ENCODE data around the gene NEMP1. TPM values are rescaled to one million over a fixed set of nuclear protein-coding genes. Genes with fewer than 3 reads are reported as not detected.

The NEMP1 gene
- total and polyA plus RNA-seq, 4 donors: 0.75 to 10.0 (median 6.7) TPM

GRCh38 chr12:57088354-57089270, 10.0 kb upstream of the NEMP1 start, which contains the start of gene NAB2:
Gene NAB2, plus strand, starts transcription at chr12:57089114. Its CDS starts 158 bp downstream, at chr12:57089272.
- Histone ChIP-seq H3K9me3 (ENCODE audit: control insufficient read depth, low read length) (no peaks in the 10 kb centered on the region), H3K4me1 (ENCODE audit: control insufficient read depth in 1 of 2, insufficient read depth in 2 of 2, low read length in 2 of 2) (peaks cover 0 to 6% of the 10 kb centered on the region in 2 donors), H3K27me3 (ENCODE audit: control insufficient read depth in 1 of 2, insufficient read depth in 2 of 2, low read length in 1 of 2) (no peaks in the 10 kb centered on the region), H3K27ac (ENCODE audit: low read depth in 1 of 2, low read length in 2 of 2) (peak within 1 kb of the TSS; percentile 94), H3K36me3 (ENCODE audit: control insufficient read depth in 1 of 2, insufficient read depth in 2 of 2, low read length in 1 of 2) (no peaks in the 10 kb centered on the region), H3K4me3 (ENCODE audit: low read length in 2 of 2) (peak within 1 kb of the TSS; percentile 73 to 92)
- DNase-seq (peak; percentile 98), ATAC-seq (ENCODE audit: low FRiP score) (peak; percentile 87)
- intact Hi-C loops (cut with DNase I): loop anchor here in 1 of 2 donors (1.0 to 5.0 kb wide), 2 partner anchors 23 to 401 kb away; partner anchors contain the start of genes PTGES3 and STAT6
- WGBS, 2 donors: 0 to 1% methylated on average over 59 to 91 of the region's 91 CpGs

- no peaks in the 10 kb centered on the region for H3K9me3 ChIP-seq (ENCODE audit: control insufficient read depth, low read length)
- 0% methylated on average over 32 to 37 of the region's 37 CpGs for WGBS, 2 donors
- H3K4me1 ChIP-seq (ENCODE audit: control insufficient read depth in 1 of 2, insufficient read depth in 2 of 2, low read length in 2 of 2): peaks cover 0 to 6% of the 10 kb centered on the region in 2 donors
- intact Hi-C loops (cut with DNase I): loop anchor here in 1 of 2 donors (5.0 kb wide), 1 partner anchor 401 kb away; the partner anchor contains the start of gene PTGES3
- peak; percentile 82 for ATAC-seq (ENCODE audit: low FRiP score)
- H3K4me3 ChIP-seq (ENCODE audit: low read length in 2 of 2): peak overlapping the region; percentile 37 to 75
- no peaks in the 10 kb centered on the region for H3K27me3 ChIP-seq (ENCODE audit: control insufficient read depth in 1 of 2, insufficient read depth in 2 of 2, low read length in 1 of 2)
- peak overlapping the region; percentile 94 for H3K27ac ChIP-seq (ENCODE audit: low read depth in 1 of 2, low read length in 2 of 2)
- no peaks in the 10 kb centered on the region for H3K36me3 ChIP-seq (ENCODE audit: control insufficient read depth in 1 of 2, insufficient read depth in 2 of 2, low read length in 1 of 2)
- peak; percentile 93 to 95 for DNase-seq
Observed at GRCh38 chr12:57087691-57088353, 9.2 kb upstream of the NEMP1 start.

GRCh38 chr12:57087010-57087690, 8.6 kb upstream of the NEMP1 start:
- H3K4me3 ChIP-seq (ENCODE audit: low read length in 2 of 2): peak overlapping the region; percentile 75 to 95
- H3K36me3 ChIP-seq (ENCODE audit: control insufficient read depth in 1 of 2, insufficient read depth in 2 of 2, low read length in 1 of 2): no peaks in the 10 kb centered on the region
- H3K4me1 ChIP-seq (ENCODE audit: control insufficient read depth in 1 of 2, insufficient read depth in 2 of 2, low read length in 2 of 2): peaks cover 0 to 5% of the 10 kb centered on the region in 2 donors
- peak overlapping the region; percentile 94 for H3K27ac ChIP-seq (ENCODE audit: low read depth in 1 of 2, low read length in 2 of 2)
- peak; percentile 96 to 99 for DNase-seq
- intact Hi-C loops (cut with DNase I): loop anchor here in 1 of 2 donors (5.0 kb wide), 1 partner anchor 400 kb away; the partner anchor contains the start of gene PTGES3
- no peaks in the 10 kb centered on the region for H3K9me3 ChIP-seq (ENCODE audit: control insufficient read depth, low read length)
- no peaks in the 10 kb centered on the region for H3K27me3 ChIP-seq (ENCODE audit: control insufficient read depth in 1 of 2, insufficient read depth in 2 of 2, low read length in 1 of 2)
- 0 to 1% methylated on average over 39 to 52 of the region's 52 CpGs for WGBS, 2 donors
- ATAC-seq (ENCODE audit: low FRiP score): peak; percentile 85

- ATAC-seq (ENCODE audit: low FRiP score) (no peak), DNase-seq (peak; percentile 74 to 89)
- 0% methylated on average over 14 of the region's 14 CpGs for WGBS, 2 donors
- intact Hi-C loops (cut with DNase I): loop anchor here in 1 of 2 donors (5.0 kb wide), 1 partner anchor 399 kb away; the partner anchor contains the start of gene PTGES3
- peaks cover 0 to 3% of the 10 kb centered on the region in 2 donors for H3K4me1 ChIP-seq (ENCODE audit: control insufficient read depth in 1 of 2, insufficient read depth in 2 of 2, low read length in 2 of 2)
- H3K36me3 ChIP-seq (ENCODE audit: control insufficient read depth in 1 of 2, insufficient read depth in 2 of 2, low read length in 1 of 2): no peaks in the 10 kb centered on the region
- H3K4me3 ChIP-seq (ENCODE audit: low read length in 2 of 2): peak overlapping the region; percentile 75 to 95
- peak overlapping the region; percentile 92 to 94 for H3K27ac ChIP-seq (ENCODE audit: low read depth in 1 of 2, low read length in 2 of 2)
- no peaks in the 10 kb centered on the region for H3K9me3 ChIP-seq (ENCODE audit: control insufficient read depth, low read length)
- H3K27me3 ChIP-seq (ENCODE audit: control insufficient read depth in 1 of 2, insufficient read depth in 2 of 2, low read length in 1 of 2): no peaks in the 10 kb centered on the region
Observed at GRCh38 chr12:57086493-57087009, 8.0 kb upstream of the NEMP1 start.

- DNase-seq (peak; percentile 71 to 79), ATAC-seq (ENCODE audit: low FRiP score) (no peak)
- Histone ChIP-seq H3K36me3 (ENCODE audit: control insufficient read depth in 1 of 2, insufficient read depth in 2 of 2, low read length in 1 of 2) (no peaks in the 10 kb centered on the region), H3K4me1 (ENCODE audit: control insufficient read depth in 1 of 2, insufficient read depth in 2 of 2, low read length in 2 of 2) (no peaks in the 10 kb centered on the region), H3K27me3 (ENCODE audit: control insufficient read depth in 1 of 2, insufficient read depth in 2 of 2, low read length in 1 of 2) (no peaks in the 10 kb centered on the region), H3K4me3 (ENCODE audit: low read length in 2 of 2) (no peak overlapping the region), H3K9me3 (ENCODE audit: control insufficient read depth, low read length) (no peaks in the 10 kb centered on the region), H3K27ac (ENCODE audit: low read depth in 1 of 2, low read length in 2 of 2) (peak overlapping the region; percentile 7 to 74)
- intact Hi-C loops (cut with DNase I): loop anchor here in 1 of 2 donors (5.0 kb wide), 1 partner anchor 399 kb away; the partner anchor contains the start of gene PTGES3
- 8% methylated on average over 12 of the region's 12 CpGs for WGBS, 2 donors
Observed at GRCh38 chr12:57085999-57086492, 7.5 kb upstream of the NEMP1 start.

GRCh38 chr12:57080855-57081254, 2.3 kb upstream of the NEMP1 start:
- intact Hi-C loops (cut with DNase I): no loop called here
- no peaks in the 10 kb centered on the region for H3K27me3 ChIP-seq (ENCODE audit: control insufficient read depth in 1 of 2, insufficient read depth in 2 of 2, low read length in 1 of 2)
- no peaks in the 10 kb centered on the region for H3K9me3 ChIP-seq (ENCODE audit: control insufficient read depth, low read length)
- WGBS, 2 donors: 95 to 100% methylated on average over 1 of the region's 1 CpG
- ATAC-seq (ENCODE audit: low FRiP score) (no peak), DNase-seq (no peak)
- no peak overlapping the region for H3K4me3 ChIP-seq (ENCODE audit: low read length in 2 of 2)
- H3K36me3 ChIP-seq (ENCODE audit: control insufficient read depth in 1 of 2, insufficient read depth in 2 of 2, low read length in 1 of 2): no peaks in the 10 kb centered on the region
- no peaks in the 10 kb centered on the region for H3K4me1 ChIP-seq (ENCODE audit: control insufficient read depth in 1 of 2, insufficient read depth in 2 of 2, low read length in 2 of 2)
- H3K27ac ChIP-seq (ENCODE audit: low read depth in 1 of 2, low read length in 2 of 2): no peak overlapping the region

GRCh38 chr12:57079821-57080220, 1.2 kb upstream of the NEMP1 start:
- 73 to 74% methylated on average over 1 of the region's 1 CpG for WGBS, 2 donors
- no peaks in the 10 kb centered on the region for H3K27me3 ChIP-seq (ENCODE audit: control insufficient read depth in 1 of 2, insufficient read depth in 2 of 2, low read length in 1 of 2)
- intact Hi-C loops (cut with DNase I): no loop called here
- no peaks in the 10 kb centered on the region for H3K36me3 ChIP-seq (ENCODE audit: control insufficient read depth in 1 of 2, insufficient read depth in 2 of 2, low read length in 1 of 2)
- no peak for ATAC-seq (ENCODE audit: low FRiP score)
- DNase-seq: no peak
- H3K9me3 ChIP-seq (ENCODE audit: control insufficient read depth, low read length): no peaks in the 10 kb centered on the region
- H3K4me3 ChIP-seq (ENCODE audit: low read length in 2 of 2): no peak overlapping the region
- peak overlapping the region; percentile 55 to 87 for H3K27ac ChIP-seq (ENCODE audit: low read depth in 1 of 2, low read length in 2 of 2)
- H3K4me1 ChIP-seq (ENCODE audit: control insufficient read depth in 1 of 2, insufficient read depth in 2 of 2, low read length in 2 of 2): no peaks in the 10 kb centered on the region

All from aorta (tissue), 5 donors.